HG03354 (cell line): ENCODE measurements around the gene KCNIP3.

Experiments
- ATAC-seq: cut with Tn5 transposase; IDR thresholded peaks from one replicate; pipeline ENCODE4 v1.9.1; 2021; ENCODE audit warnings: mild to moderate bottlenecking; ENCODE audit not compliant: unreplicated experiment, poor library complexity, severe bottlenecking

KCNIP3 gene

DNA sequence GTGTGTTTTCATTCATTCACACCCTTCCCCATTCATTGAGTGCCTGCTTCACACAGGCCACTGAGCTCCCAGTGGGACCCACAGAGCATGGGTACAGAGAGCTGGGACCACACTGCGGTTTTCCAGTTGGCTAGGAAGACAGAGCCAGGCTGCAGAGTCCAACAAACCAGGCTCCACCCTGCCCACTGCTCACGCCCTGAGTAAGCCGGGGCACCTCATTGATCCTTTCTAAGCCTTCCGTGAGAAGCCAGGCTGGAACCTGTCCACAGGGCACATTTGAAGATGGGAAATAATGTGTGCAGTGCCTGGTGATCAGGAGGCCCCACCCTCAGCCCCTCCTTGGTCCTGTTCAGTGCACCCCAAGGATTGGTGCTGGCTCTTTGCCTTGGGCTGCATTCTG lies 13.5 kb downstream of the KCNIP3 start:
- ATAC-seq, result no peak

DNA sequence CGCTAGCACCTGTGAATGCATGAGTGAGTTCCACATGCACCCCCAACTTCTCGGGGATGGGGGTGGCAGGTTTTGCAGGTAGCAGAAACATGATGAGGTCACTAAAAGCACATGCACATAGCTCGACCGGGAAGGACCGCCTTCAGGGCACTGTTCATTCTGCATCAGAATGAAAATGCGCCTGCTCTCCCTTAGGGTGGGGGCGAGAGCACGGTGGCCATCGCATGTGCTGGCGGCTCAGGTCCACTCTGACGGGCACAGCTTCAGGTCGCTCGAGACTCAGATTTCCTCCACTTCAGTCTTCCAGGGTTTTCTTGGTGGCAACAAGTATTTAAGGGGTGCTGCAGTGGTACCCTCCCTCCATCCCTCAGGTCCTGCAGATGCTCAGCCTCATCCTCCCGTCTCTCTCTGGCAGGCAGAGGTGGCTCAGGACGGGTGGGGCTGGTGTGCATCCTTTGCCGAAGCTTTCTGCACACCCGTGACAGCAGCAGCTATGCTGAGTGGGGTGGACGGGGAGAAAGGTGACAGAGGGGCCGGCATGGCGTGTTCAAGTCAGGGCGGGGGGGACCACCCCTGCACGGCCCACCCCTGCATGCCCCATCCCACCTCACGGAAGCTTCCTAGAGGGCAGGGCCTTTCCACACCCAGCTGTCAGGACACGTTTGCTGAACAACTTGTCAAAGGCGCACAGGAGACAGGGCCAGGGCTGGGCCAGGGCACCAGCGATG lies 14.8 kb downstream of the KCNIP3 start:
- no peak for ATAC-seq

DNA sequence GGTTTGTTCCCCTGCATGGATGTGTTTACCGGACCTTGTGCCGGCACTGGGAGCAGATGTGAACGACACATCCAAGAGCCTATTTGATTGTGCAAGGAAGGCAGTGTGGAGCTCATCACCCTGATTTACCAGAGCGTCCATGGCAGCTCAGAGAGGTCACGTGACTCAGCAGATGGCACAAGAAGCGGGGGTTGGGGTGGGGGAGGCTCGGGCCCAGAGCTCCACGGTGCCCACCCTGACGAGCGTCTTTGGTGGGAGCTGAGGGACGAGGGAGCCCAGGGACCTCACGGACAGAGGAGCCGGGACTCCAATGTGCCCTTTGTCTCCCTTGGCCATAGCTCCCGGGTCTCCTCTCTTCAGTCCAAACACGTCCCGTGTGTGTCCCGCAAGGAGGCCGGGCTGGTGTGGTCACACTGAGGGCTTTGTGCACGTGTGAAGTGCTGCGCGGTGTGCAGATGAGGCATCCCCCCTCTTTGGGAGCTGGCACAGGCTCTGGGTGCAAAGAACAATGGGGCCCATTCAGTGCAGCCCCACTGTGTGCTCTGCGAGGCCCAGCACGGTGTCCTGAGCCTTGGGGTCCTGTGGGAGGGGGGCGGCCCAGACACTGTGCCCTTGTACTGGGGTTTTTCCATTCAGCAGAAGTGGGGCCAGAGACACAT lies 15.5 kb downstream of the KCNIP3 start:
- ATAC-seq, result no peak

DNA sequence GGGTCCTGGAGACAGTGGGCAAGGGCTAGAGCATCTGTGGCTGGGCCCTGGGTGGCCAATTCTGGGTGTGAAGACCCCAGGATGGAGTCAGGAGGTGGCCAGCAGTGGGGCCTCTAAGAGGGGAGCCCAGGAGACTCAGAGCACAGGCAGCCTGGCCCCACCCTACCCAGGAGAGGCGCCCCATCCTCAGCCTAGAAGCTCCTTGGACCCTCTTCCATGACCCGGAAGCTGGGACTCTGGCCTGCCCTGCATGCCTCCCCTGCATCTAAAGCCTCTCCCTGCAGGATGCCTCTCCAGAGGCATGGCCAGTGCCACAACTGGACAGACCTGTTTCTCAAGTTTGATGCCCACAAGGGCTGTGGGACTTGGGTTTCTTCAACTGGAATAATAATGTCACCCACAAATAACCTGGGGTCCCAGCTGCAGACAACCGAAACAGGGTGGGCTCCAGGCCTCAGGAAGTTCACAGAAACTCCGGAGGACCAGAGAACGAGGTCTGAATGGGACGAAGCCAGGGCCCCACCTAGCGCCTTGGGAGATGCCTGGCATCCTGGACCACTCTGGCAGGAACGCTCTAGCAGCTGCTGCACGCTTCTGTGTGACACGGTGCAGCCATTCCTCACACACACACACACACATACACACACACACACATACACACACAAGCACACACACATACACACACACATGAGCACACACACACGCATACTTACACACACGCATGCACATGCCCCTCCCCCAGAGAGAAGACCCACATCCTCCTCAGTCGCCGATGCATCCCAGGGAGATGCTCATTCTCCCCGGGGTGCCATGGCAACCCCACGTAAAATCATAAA lies 16.4 kb downstream of the KCNIP3 start:
- ATAC-seq, result no peak

DNA sequence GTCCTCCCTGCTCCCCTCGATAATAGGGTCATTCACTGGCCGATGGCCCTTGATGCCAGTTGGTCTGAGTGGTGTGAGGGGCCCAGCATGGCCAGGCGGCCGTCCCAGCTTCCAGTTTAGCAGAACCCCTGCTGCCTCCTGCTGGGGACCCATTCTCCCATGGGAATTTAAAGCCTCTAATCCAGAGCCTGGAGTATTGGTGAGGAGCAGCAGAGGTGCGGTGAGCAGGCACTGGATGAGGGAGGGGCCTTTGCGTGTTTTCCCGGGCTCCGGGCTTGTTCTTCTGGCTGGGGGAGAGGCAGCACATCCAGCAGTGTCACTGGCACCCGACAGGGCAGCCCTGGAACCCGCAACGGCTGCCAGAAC lies 17.4 kb downstream of the KCNIP3 start:
- ATAC-seq, result no peak

DNA sequence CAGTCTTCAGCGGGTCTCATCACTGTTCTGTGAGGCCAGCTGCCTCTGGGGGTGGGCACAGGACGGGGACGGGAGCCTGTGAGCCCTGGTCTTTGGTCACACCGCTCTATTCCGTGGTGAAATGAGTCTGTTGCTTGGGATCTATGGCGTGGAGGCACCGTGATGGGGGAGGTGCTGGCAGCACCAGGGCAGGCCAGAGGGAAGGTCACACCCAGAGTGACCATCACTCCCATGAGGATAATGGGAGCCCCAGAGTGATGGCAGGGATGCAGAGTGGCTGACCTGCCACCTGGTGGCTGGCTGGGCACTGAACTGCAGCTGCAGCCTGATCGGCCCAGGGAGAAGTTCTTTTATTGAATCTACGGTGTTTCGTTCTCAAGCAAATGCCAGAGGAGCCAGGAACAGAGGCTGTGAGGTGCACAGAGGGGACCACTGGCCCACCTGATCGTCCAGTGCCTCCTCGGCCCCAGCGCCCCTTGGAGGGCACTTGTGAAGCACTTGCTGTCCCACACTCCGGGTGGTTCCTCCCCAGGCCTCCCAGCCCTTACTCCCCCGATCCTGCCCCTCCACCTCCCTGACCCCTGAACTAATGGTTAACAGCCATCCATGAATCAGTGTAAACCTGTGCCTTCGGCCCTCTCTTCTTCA lies 17.9 kb downstream of the KCNIP3 start:
- ATAC-seq, result no peak

DNA sequence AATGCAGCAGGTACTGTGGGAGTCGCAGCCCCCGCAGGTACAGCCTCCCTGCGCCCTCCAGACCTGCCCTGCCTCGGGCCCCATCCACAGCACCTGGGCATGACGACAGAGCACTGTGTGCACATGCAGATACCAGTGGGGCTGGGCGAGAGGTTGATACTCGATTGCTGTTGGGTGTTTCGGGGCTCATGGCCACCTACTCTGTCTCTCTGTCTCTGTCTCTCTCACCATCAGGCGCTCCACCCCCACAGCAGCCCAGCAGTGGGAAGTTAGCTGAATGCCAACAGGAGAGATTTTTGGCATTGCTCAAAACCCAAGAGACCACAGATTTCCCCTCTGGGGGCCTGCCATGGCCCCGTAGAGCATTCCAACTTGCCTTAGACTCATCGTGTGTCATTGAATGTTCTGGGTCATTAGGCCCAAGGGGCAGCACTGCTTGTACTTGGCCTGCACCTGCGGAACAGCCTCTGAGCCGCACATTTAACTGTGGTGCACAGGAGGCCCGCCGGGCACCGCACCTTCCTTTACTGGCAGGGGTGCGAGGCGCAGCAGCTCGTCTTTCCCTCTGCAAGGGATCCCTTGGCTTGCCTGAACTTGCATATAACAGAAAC lies 18.8 kb downstream of the KCNIP3 start:
- no peak for ATAC-seq

DNA sequence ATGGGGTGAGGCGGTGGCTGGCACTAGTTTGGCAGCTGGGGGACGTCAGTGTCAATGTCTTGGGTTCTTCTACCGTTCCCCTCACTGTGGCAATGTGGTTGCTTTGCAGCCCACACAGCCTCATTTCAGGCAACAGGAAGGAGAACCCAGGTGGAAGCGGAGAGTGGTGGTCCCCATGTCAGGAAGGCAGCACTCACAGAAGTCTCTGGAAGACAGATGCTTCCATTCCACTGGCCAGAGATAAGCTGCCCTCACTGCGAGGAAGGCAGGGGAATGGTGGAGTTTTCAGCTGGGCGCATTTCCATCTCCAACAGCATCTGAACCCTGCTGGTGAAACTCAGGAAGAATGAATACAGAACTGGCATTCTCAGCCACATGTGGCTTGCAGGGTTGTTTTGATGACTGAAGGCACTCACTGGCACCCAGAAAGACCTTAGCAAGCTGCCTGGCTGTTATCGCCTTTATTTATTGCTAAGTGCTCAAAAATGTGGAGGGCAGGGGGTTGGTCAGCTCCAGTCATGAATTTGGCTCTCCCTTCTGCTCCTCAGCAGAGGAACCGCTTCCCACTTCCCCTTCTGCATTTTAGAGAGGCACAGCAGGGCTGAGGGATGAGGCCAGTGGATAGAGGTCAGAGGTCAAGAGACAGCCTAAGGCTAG lies 19.4 kb downstream of the KCNIP3 start:
- ATAC-seq, result no peak

DNA sequence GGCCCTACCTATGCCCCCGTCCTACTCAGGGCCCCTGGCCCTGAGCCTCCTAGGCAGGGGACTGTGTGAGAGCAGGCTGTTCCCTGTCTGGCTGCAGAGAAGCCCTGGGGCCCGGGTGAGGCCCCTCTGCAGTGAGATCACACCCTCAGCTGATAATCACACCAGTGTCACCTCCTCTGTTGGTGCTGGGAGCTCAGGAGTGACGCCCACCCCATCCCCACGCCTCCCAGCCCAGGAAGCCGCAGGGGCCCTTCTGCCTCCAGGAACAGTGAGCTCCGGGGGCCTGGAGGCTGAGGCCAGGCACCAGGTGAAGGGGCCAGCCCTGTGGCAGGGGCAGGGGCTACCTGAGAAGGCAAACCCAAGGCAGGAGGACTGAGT lies 20.0 kb downstream of the KCNIP3 start:
- no peak for ATAC-seq

DNA sequence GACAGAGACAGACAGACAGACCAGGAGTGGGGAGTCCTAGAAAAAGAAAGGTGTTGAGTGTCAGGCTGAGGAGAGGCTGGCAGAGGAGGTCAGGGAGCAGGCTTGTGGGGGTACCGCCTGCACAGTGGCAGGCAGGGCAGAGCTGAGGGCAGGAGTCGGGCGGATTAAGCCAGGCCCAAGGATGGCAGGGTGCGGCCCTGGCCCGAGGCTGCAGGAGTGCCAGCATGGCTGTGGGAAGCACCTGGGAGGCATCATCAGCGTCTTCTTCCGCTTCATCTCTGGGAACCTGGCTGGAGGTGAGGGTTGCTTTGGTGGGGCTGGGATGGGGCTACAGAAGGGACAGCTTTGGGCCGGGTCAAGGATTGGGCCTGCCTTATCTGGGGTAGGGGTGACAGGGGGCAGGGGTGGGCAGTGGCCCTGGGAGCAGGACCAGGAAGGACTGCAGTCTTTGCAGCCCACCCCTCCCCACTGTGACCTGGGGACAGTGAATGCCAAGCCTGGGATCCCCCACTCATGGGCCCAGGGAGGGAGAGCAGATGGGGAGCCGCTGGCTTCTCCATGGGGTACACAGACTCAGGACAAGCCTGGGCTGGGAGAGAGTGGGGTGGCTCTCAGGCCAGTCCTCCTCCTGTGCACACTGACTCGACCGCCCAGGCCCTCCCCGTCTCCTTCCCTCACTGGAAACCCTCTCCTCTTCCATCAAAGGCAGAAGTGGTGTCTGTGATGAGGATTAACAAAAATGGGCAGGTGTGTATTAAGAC lies 20.7 kb downstream of the KCNIP3 start:
- no peak for ATAC-seq

DNA sequence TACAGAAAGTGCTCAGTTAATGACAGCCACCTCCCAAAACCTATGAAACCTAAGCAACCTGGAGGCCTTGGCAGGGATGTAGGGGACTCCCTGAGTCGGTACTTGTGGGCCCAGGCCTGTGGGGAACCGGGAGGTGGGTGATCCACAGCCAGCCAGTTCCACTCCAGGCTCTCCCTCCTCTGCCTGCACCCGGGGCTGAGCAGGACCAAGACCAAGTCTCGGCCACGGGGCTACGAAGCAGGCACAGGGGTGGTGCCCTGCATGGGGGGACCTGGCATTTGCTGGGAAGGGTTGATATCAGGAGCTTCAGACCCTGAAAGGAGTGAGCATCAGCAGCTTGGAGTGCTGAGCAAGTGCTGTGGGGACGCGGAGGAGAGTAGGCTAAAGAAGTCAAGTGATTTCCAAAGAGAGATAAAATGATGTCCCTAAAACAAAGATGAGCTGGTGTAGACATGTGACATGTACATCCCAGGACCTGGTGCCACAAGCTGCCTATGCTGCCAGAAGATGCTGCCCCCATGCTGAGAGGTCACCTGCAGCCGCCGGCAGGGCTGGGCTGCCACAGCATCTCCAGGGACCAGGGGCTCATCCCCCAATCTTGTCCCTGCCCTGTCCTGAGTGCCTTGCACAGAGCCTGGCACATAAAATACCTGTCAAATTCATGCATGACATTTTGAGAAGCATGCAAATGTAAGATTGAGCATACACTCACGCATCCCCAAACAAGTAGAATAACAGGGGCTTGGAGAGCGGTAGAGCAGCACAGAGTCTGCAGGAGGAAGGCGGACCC lies 21.5 kb downstream of the KCNIP3 start:
- no peak for ATAC-seq

DNA sequence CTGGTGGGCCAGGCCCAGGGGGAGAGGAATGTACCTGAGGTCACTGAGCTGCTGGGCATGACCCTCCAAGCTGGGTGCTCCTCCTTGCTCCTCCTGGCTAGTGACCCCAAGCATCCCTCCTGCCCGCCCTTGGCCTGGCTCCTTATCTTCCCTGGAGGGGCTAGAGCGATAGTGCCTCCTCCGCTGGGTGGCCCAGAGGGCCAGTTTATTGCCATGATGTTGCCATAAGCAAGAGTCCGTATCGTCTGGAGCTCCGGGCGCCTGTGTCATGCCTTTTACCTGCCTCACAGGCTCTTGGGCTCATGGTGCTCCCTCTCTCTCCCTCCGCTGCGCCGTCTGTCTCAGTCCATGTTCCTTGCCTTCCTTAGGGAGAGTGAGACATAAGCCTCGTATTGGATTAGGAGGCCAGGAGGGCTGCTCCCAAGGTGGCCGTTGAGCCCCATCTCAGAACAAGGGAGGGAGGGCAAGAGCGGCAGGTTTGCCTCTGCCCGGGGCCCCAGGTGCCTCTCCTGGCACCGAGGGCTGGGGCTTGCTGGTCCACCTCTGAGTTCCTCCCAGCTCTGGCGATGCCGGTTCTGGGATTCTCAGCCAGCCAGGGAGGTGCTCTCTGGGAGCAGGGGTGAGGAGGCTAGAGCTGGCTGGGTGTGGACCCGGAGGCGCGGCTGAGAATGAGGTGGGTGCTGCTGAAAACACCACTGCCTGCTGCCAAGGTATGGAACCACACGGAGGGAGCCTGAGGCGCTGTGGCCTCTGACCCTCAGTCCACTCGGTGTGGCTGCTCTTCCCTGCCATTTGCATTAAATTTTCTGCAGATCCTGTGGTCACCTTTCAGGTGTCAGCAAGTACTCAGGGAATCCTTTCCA lies 22.6 kb downstream of the KCNIP3 start:
- ATAC-seq, result no peak

DNA sequence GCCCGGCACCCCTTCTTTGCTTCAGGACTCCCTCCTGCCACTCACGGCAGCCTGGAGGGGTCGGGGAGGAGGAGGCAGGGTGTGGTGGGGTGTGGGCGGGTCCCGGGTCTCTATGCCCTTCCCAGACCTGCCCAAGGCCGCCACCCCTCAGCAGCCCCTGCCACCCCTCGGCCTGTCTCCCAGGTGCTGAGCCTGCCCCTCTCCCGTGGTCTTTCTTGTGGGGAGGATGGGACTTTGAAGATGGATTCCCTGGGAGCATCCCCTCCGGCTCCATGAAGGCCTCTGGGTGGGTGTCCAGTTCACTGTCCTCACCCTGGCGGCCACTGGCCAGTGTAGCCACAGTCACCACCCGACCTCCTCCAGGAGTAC lies 23.2 kb downstream of the KCNIP3 start:
- no peak for ATAC-seq

DNA sequence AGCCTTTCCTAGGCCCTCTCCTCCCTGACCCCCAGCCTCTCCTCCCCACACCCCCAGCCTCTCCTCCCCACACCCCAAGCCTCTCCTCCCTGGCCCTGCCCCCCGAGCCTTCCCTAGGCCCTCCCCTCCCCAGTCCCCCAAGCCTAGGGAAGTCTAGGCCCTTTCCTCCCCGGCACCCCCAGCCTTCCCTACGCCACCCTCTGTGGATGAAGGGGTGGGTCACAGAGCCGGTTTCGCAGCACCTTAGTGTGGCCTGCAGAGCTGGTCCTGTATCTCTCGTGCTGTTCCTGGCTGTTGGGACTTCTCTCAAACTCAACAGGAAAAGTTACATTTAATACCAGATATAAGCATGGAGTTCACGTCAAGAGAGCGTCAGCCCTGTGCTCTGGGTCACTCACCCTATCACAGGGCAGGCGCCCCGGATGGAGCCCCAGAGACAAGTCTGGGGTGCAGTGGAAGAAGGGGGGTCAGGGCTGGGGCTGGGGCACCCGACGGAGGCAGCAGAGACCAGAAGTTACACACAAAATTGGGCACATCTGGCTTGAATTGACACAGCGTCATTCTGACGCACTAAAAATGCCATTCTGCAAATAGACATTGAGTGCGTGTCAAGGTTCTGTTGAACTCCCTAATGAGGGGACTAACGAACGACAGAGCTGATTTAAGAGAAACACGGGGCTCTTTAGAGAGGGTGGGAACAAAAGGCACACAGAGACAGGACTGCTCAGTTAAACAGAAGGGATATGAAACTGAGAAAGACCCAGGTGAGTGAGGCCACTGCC lies 24.0 kb downstream of the KCNIP3 start:
- no peak for ATAC-seq

DNA sequence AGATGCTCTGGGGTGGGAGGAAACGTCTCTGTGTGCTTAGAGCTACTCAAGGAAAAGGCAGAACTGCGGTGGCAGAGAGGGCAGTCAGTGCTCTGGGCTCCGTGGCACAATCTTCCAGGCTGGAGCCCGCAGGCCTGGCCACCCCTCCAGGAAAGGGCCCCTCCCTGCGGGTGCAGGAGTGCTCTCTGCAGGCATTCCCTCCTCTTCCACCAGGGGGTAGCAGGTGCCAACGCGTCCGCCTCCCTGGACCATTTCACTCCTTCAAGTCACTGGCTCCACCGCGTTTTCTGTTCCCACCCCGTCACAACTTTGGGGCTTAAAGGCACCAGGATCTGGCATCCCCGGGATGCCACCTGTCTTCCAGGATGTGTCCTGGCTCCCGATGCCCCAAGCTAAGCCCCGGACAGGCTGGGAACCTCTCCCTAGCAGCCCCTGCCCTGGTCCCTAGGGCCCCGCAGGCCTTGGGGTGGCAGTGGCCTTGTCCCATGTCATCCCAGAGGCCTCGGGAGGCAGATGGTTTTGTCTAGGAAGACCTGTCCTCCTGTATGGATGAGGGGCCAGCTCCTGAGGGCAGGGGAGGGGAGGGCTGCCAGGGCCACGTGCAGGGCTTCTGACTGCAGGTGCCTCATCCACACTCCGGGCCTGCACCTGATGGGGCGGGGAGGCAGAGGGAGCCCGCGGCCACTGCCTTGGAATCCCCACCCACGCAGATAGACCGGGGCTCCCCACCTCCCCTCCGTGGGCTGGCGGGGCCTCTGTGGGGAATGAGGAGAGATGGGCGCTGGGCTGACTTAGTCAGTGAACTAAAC lies 26.4 kb downstream of the KCNIP3 start:
- ATAC-seq, result no peak

DNA sequence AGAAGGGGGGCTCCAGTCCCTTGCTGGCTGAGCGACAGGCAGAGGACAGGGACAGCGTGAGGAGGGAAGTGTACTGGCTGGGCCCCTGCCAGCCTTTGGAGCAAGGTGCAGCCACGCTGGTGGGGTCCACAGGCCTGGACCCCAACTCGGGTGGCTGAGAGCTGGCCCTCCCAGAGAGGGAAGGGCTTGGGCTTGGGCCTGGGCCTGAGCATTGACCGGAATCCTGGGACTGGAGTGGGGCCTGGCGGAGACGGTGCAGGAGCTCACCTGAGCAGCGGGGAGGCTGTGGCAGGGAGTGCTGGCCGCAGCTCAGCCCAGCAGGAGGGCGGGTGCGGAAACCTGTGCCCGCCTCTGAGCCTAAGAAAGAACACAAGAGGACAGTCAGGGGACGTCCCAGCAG lies 27.9 kb downstream of the KCNIP3 start:
- no peak for ATAC-seq
